CD4-positive, alpha-beta T cell treated with Interleukin-4 for 4 hours (primary cell): ENCODE measurements around the gene ADGRG6.

Experiments used
- DNase-seq: peaks from one replicate; pipeline ENCODE4 v3.0.0-alpha.2; 2020

ADGRG6 gene

GRCh38 chr6:142455957-142456589 lies 154.3 kb downstream of the ADGRG6 start:
- no peak for DNase-seq

- no peak for DNase-seq
These were observed 156.0 kb downstream of the ADGRG6 start for GRCh38 chr6:142457638-142458406.

GRCh38 chr6:142458836-142459235 lies 157.0 kb downstream of the ADGRG6 start:
- DNase-seq = no peak

GRCh38 chr6:142459271-142459670 lies 157.5 kb downstream of the ADGRG6 start:
- DNase-seq = no peak

- no peak for DNase-seq
These were observed 160.5 kb downstream of the ADGRG6 start for GRCh38 chr6:142462260-142462659.

- DNase-seq = no peak
These were observed 162.2 kb downstream of the ADGRG6 start for GRCh38 chr6:142463988-142464387.

GRCh38 chr6:142469220-142469619 lies 167.4 kb downstream of the ADGRG6 start:
- DNase-seq = no peak

GRCh38 chr6:142470421-142470820 lies 168.6 kb downstream of the ADGRG6 start:
- DNase-seq = no peak

- DNase-seq = peak; percentile 55
These were observed 172.9 kb downstream of the ADGRG6 start for GRCh38 chr6:142474531-142475289.

GRCh38 chr6:142476452-142476851 lies 174.6 kb downstream of the ADGRG6 start:
- DNase-seq = no peak

GRCh38 chr6:142478117-142478516 lies 176.3 kb downstream of the ADGRG6 start:
- no peak for DNase-seq

- DNase-seq = no peak
These were observed 179.7 kb downstream of the ADGRG6 start for GRCh38 chr6:142481466-142481865.

GRCh38 chr6:142482249-142482648 lies 180.4 kb downstream of the ADGRG6 start:
- no peak for DNase-seq

- DNase-seq = no peak
These were observed 181.2 kb downstream of the ADGRG6 start for GRCh38 chr6:142482974-142483373.

GRCh38 chr6:142485256-142485655 lies 183.4 kb downstream of the ADGRG6 start:
- DNase-seq = no peak

GRCh38 chr6:142489722-142490610 lies 188.2 kb downstream of the ADGRG6 start:
- no peak for DNase-seq
